ENCODE results near the gene ZNF766.
"Not testable (repeated sequence)": the region's sequence is repeated elsewhere in the genome, so short reads cannot be mapped to it uniquely, and the experiment has no call there.

Gene ZNF766

GRCh38 chr19:52269338-52270261 is at the start of gene ZNF766:
TSS of gene ZNF766 (plus strand) at chr19:52269587. CDS start at chr19:52269614, 27 bp downstream.
- DNase-seq (ENCODE audit: low spot score) = peak; percentile 97

GRCh38 chr19:52219611-52220010 is 49.8 kb upstream of the ZNF766 start:
- no peak for DNase-seq (ENCODE audit: low spot score)

- DNase-seq (ENCODE audit: low spot score) = no peak
Measured at GRCh38 chr19:52221031-52221430, 48.4 kb upstream of the ZNF766 start.

GRCh38 chr19:52221831-52222375 is 47.5 kb upstream of the ZNF766 start:
- DNase-seq (ENCODE audit: low spot score) = peak; percentile 29

GRCh38 chr19:52224211-52224610 is 45.2 kb upstream of the ZNF766 start:
- DNase-seq (ENCODE audit: low spot score) = no peak

- no peak for DNase-seq (ENCODE audit: low spot score)
Measured at GRCh38 chr19:52226652-52227051, 42.7 kb upstream of the ZNF766 start.

- no peak for DNase-seq (ENCODE audit: low spot score)
Measured at GRCh38 chr19:52227196-52227940, 42.0 kb upstream of the ZNF766 start.

GRCh38 chr19:52227980-52228379 is 41.4 kb upstream of the ZNF766 start:
- no peak for DNase-seq (ENCODE audit: low spot score)

GRCh38 chr19:52229524-52229923 is 39.9 kb upstream of the ZNF766 start:
- no peak for DNase-seq (ENCODE audit: low spot score)

- no peak for DNase-seq (ENCODE audit: low spot score)
Measured at GRCh38 chr19:52230685-52231084, 38.7 kb upstream of the ZNF766 start.

- DNase-seq (ENCODE audit: low spot score) = no peak
Measured at GRCh38 chr19:52231154-52231910, 38.1 kb upstream of the ZNF766 start.

GRCh38 chr19:52234406-52234805 is 35.0 kb upstream of the ZNF766 start:
- no peak for DNase-seq (ENCODE audit: low spot score)

- no peak for DNase-seq (ENCODE audit: low spot score)
Measured at GRCh38 chr19:52237197-52237596, 32.2 kb upstream of the ZNF766 start.

GRCh38 chr19:52237771-52238400 is 31.5 kb upstream of the ZNF766 start:
- peak; percentile 30 for DNase-seq (ENCODE audit: low spot score)

GRCh38 chr19:52244021-52244420 is 25.4 kb upstream of the ZNF766 start:
- DNase-seq (ENCODE audit: low spot score) = no peak

GRCh38 chr19:52248241-52248640 is 21.1 kb upstream of the ZNF766 start:
- peak; percentile 17 for DNase-seq (ENCODE audit: low spot score)

- DNase-seq (ENCODE audit: low spot score) = no peak
Measured at GRCh38 chr19:52258426-52258825, 11.0 kb upstream of the ZNF766 start.

- not testable (repeated sequence) for DNase-seq (ENCODE audit: low spot score)
Measured at GRCh38 chr19:52265556-52265955, 3.8 kb upstream of the ZNF766 start.

GRCh38 chr19:52270266-52270885 is 989 bp downstream of the ZNF766 start:
- peak; percentile 48 for DNase-seq (ENCODE audit: low spot score)

- no peak for DNase-seq (ENCODE audit: low spot score)
Measured at GRCh38 chr19:52273301-52273700, 3.9 kb downstream of the ZNF766 start.

GRCh38 chr19:52274191-52274590 is 4.8 kb downstream of the ZNF766 start:
- no peak for DNase-seq (ENCODE audit: low spot score)
